T-helper 9 cell (primary cell): Measurements from ENCODE around the gene ZC3H18.

ENCODE experiments used
- DNase-seq: peaks from one replicate; pipeline ENCODE4 v3.0.0-alpha.2; 2020

The ZC3H18 gene

DNA sequence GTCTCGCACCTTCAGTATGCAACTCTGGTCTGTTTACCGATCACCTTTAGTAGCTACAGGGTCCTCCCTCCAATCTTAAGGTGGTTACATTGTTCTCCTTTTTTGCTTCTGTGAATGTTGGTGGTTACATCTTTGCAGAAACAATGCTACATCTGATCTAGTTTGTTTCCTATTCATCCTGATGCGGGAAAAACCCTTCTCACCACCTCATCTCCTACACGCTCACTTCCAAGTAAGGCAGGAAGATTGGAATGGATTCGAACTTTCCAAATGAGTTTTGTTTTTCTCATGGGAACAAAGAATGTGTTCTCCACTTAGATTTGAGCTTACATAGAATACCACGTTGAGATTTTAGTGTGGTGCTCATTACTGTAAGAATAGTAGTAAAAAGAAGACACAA is 14.5 kb downstream of the ZC3H18 start:
- no peak for DNase-seq

DNA sequence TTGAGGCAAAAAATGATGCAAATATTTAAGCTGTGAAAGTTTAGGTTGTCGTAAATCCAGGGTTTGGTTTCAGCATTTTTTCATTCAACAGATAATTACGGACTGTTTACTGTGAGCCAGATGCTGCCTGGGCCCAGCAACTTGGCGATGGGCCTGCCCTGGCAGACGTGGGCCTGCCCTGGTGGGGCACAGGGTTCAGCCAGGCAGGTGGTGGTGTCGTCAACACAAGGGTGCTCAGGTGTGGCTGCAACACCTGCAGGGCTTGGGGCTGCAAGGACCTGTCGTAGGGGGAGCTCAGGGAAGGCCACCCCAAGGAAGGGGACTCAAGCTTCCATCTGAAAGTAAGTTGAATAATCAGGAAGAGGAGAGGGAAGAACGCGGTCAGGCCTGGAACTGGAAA is 15.1 kb downstream of the ZC3H18 start:
- DNase-seq: no peak

DNA sequence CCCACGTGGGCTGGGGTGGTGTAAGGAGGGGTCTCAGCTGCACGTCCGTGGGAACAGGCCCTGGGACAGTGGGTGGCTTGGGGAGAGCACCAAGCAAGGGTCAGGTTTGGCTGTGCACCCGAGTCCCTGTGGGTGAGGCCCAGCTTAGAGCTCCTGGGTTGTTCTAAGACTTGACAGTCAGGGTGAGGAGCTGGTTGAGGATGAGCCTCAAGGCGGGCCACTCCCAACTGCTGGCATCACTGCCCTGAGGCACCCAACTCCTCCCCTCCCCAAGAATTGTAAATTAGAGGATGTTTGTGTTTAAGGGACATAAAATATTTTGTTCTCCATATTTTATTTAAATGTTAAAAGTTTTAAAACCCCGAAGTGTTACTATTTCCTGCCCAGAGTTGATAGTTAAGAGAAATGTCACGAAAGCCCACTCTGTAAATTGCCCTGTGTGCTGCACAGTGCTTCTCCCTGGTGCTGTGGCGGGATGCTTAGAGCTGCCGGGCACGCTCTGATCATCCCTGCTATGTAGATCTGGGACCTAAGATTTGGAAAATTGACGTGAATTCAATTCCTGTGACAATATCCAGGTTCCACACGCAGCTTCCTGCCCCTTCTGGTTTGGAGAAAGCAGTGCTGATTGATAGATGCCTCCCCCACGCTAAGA is 15.9 kb downstream of the ZC3H18 start:
- DNase-seq: no peak

DNA sequence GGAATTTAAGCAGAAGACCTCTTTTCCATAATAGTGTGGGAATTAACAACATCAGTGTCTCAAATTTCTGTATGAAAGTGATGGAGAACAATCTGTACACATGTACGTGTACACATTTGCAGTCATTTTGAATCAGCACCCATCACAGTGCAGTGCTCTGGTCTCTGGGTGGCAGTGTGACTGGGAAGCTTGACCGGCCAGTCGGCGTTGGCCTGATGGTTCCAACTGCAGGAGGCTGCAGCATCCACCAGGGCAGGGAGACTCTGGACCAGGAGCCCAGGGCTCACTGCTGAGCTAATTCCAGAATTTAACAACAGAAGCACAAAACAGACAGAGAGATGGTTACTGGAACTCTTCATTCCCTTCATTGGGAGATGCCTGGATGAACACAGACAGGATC is 17.9 kb downstream of the ZC3H18 start:
- DNase-seq: no peak

GRCh38 chr16:88588754-88589153 is 18.6 kb downstream of the ZC3H18 start:
- no peak for DNase-seq

DNA sequence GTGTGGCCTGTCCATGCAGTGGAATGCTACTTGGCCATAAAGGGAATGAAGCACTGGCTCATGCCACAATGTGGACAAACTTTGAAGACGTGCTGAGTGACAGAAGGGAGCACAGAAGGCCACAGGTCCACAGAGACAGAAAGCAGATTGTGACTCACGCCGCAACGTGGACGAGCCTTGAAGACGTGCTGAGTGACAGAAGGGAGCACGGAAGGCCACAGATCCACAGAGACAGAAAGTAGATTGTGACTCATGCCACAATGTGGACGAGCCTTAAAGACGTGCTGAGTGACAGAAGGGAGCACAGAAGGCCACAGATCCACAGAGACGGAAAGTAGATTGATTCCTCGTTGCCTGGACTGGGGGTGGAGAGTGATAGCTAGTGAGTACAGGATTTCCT is 19.2 kb downstream of the ZC3H18 start:
- DNase-seq: no peak

- DNase-seq: no peak
Observed at GRCh38 chr16:88591577-88592021, 21.4 kb downstream of the ZC3H18 start.

GRCh38 chr16:88593061-88593460 is 22.9 kb downstream of the ZC3H18 start:
- DNase-seq: no peak

- DNase-seq: no peak
Observed at GRCh38 chr16:88593489-88593888, 23.3 kb downstream of the ZC3H18 start.

GRCh38 chr16:88593910-88594309 is 23.7 kb downstream of the ZC3H18 start:
- no peak for DNase-seq

DNA sequence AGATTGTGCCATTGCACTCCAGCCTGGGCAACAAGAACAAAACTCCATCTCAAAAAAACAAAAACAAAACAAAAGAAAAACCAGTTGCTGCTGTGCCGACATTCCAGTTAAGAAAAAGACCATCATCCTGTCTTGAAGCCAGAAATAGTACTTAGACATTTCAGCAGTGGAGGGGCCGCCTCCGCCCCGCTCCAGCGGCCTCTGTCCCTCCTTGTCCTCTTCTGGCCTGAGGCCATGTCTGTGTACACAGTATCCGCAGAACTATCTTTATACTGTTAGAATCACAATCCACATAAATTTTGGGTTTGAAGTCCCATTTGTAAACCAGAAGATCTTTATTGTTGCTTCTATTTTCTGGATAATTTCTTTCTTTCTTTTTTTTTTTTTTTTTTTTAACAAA is 24.9 kb downstream of the ZC3H18 start:
- no peak for DNase-seq

DNA sequence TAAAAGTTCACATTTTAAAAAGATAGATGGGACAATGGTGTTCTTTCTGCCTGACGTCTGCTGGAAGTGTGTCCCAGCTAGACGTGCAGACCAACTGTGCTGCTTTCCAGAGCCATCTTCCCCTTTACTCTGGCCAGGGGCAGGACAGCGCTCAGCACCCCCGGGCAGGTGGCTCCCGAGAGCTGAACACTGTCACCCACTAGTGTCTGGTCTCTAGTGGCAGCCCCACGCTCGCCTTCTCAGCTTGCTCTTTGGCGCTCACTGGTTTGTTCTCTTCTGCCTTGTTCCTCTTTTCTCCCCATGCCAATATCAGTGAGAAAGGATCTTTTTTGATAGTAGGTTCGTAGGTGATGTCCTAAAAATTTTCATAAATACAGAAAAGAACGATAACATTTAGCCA is 25.7 kb downstream of the ZC3H18 start:
- DNase-seq: no peak

- DNase-seq: no peak
Observed at GRCh38 chr16:88596483-88596882, 26.3 kb downstream of the ZC3H18 start.

GRCh38 chr16:88597856-88598491 is 27.8 kb downstream of the ZC3H18 start:
- no peak for DNase-seq

- DNase-seq: no peak
Observed at GRCh38 chr16:88599092-88599733, 29.0 kb downstream of the ZC3H18 start.

- no peak for DNase-seq
Observed at GRCh38 chr16:88599825-88600538, 29.8 kb downstream of the ZC3H18 start.

GRCh38 chr16:88600539-88600896 is 30.3 kb downstream of the ZC3H18 start:
- no peak for DNase-seq

- DNase-seq: no peak
Observed at GRCh38 chr16:88601313-88602036, 31.3 kb downstream of the ZC3H18 start.

- DNase-seq: no peak
Observed at GRCh38 chr16:88602091-88602490, 31.9 kb downstream of the ZC3H18 start.

DNA sequence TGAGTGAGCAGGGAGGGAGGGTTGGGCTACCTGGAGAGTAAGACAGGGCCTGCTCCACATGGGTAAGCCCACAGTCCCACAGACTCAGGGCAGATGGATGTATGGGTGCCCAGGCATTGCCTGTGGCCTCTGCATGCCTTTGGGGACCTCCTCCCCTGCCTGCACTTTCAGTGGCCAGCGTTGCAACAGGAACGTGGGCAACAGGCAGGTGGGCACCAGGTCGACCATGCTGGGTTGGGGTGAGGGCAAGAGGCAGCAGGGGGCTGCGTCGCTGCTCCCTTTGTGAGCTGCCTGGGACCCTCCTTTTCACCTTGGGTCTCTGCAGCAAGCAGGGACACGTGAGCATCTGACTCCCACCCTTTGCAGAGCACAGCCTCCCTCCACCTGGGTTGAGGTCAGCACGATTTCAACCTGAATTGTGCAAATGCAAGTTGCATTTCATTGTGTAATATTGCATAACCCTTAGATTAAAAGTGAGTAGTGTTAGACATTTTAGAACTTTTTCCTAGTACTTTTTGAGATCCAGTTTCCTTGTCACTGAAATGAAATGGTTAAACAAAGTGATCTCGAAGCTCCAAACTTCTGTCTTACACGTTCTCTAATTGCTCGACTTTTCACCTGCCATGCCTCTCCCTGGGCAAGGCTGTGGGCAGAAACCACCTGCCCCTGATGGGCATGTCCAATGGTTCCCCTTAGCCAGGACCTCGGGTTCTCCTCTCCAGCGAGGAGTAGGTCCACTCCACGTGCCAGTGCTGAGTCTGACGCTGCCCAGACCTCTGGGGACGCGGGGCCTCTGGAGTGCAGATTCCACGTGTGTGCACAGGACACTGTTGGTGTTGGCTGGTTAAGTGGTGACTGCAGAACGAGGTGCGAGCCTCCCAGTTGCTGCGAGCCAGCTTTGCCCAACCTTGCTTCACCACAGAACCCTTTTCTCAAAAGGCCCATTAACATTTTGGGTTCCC is 35.3 kb downstream of the ZC3H18 start:
- DNase-seq: no peak

DNA sequence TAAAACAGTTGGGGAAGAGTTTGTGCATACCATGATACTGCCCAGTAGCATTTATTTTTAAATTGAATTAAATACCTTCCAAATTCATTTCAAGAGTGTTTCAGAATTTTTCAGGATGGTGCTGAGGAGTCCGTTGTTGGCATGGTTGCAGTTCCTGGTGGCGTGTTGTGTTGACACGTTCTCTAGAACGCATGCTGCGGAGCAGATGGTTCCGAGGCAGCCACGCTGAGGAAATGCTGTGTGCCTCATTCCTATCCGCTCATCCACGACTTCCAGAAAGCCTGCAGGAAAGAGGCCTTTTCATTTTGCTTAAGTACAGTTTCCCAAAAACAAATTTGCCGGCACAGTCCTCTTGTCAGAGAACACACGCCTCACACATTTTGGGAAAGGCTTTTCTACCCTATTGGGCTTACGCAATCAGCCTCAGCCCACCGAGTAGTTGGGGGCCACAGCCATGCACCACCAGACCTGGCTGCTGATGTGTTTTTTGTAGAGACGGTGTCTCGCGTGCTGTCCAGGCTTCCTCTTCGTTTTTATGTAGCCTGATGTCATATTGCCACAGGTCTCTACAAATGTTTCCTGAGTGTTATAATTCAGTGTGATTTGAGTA is 36.0 kb downstream of the ZC3H18 start:
- no peak for DNase-seq
